Fibroblast of mammary gland (primary cell): ENCODE measurements around the gene ICAM2.

Source experiments
- DNase-seq: peaks from one replicate; pipeline ENCODE4 v3.0.0-alpha.2; 2010; ENCODE audit warnings: low read depth
- H3K4me3 ChIP-seq: 2 replicates; pipeline ENCODE4 v1.5.1; 2011; ENCODE audit warnings: low read depth, mild to moderate bottlenecking, low read length, moderate library complexity; ENCODE audit not compliant: control insufficient read depth
- CTCF ChIP-seq: conservative IDR thresholded peaks from 2 replicates; pipeline ENCODE4 v1.5.1; 2011; ENCODE audit warnings: low read depth, low read length, inconsistent platforms; ENCODE audit not compliant: control insufficient read depth, insufficient read depth

The ICAM2 gene

GRCh38 chr17:63988741-63989621 lies 31.5 kb downstream of the ICAM2 start:
- no peak for TF ChIP-seq CTCF
- no peak for DNase-seq
- H3K4me3 ChIP-seq, result no peak overlapping the region

- no peak for DNase-seq
- no peak for TF ChIP-seq CTCF
- H3K4me3 ChIP-seq, result no peak overlapping the region
Measured at GRCh38 chr17:63988127-63988478, 32.3 kb downstream of the ICAM2 start.

- H3K4me3 ChIP-seq, result no peak overlapping the region
- no peak for TF ChIP-seq CTCF
- DNase-seq, result no peak
Measured at GRCh38 chr17:63987221-63988126, 33.0 kb downstream of the ICAM2 start.

- H3K4me3 ChIP-seq, result no peak overlapping the region
- no peak for TF ChIP-seq CTCF
- no peak for DNase-seq
Measured at GRCh38 chr17:63986821-63987220, 33.6 kb downstream of the ICAM2 start.

GRCh38 chr17:63985387-63986140 lies 34.9 kb downstream of the ICAM2 start:
- no peak for TF ChIP-seq CTCF
- no peak for DNase-seq
- H3K4me3 ChIP-seq, result no peak overlapping the region

- DNase-seq, result peak; percentile 93
- TF ChIP-seq CTCF, result no peak
- no peak overlapping the region for H3K4me3 ChIP-seq
Measured at GRCh38 chr17:63984651-63985386, 35.6 kb downstream of the ICAM2 start.
